NCI-H2227 treated with DMSO at 0.1 percent for 48 hours (cell line): ENCODE results near the gene HHAT.

Source experiments
- DNase-seq: peaks from one replicate; lab custom pipeline; 2025; lab: John Stamatoyannopoulos, UW

HHAT gene

GRCh38 chr1:210359255-210359654 lies 30.6 kb downstream of the HHAT start:
- no peak for DNase-seq

GRCh38 chr1:210360852-210361477 lies 32.3 kb downstream of the HHAT start:
- peak; percentile 59 for DNase-seq

DNA sequence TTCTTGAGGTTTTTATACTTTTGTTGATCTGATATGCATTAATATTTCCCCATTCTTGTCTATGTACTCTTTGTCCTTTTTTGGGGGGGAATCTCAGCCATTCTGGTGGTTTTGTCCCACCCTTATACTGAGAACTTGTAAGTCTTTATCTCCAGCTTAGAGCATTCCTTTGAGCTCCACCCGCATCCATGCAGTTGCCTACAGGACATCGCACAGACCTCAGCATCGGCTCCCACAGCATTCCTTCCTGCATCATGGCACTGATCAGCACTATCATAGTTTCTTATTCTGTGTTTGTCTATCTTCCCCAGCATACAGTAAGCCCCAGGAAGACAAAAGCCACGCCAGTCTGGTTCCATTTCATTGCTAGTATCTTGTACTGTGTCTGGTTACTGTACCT lies 33.0 kb downstream of the HHAT start:
- DNase-seq: no peak

DNA sequence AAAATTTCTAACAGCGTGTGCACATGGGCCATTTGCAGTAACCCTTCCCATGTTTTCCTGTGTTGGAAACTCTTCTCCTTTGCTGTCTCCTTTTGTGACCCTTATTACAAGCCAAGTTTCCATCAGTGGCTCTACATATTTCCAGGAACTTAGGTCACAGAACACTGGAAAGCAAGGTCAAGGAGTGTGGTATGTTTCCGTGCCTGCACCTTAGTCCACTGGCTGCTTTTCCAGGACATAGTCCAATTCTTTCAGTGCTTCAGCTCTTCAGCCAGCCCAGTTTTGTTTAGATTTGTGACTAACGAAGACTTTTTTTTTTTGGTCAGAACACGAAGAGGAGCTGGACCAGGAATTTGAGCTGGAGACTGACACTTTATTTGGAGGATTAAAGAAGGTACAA lies 33.8 kb downstream of the HHAT start:
- DNase-seq: no peak

DNA sequence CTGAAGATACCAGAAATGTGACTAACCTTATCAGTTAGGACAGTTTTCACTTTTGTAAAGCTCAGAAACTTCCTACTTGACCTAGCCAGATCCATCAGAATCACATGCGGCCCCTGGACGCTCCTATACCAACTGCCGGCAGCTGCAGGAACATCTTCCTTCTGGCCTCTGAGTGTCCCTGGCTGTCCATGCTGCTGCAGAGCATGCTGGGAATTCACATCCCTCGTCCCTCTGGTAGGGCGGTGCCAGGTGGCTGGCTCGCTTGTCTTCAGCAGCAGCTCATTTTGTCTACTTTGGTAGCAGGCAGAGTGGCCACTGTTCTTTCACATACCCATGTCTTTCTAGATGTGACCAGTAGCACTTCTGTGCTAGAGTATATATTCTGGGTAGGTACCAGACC lies 34.4 kb downstream of the HHAT start:
- DNase-seq: no peak

- no peak for DNase-seq
Measured at GRCh38 chr1:210364479-210364878, 35.8 kb downstream of the HHAT start.

DNA sequence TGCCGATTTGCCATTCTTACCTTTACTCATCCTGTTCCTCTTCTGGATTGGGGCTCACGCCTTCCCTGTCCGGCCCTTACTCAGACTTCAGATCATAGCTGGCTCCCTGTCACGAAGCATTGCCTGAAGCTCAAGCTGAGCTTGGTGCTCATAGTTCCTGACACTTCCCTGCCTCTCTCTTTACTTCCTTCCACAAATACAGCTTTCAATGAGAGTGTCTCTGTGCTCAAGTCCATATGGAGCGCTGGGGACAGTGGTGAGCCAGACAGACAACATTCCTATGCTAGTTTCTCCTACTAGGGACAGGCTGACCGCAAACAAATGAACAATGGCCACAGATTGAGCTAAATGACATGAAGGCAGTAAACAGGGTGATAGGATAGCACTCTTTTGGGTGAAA lies 38.1 kb downstream of the HHAT start:
- no peak for DNase-seq

- DNase-seq: no peak
Measured at GRCh38 chr1:210367566-210367965, 38.9 kb downstream of the HHAT start.

DNA sequence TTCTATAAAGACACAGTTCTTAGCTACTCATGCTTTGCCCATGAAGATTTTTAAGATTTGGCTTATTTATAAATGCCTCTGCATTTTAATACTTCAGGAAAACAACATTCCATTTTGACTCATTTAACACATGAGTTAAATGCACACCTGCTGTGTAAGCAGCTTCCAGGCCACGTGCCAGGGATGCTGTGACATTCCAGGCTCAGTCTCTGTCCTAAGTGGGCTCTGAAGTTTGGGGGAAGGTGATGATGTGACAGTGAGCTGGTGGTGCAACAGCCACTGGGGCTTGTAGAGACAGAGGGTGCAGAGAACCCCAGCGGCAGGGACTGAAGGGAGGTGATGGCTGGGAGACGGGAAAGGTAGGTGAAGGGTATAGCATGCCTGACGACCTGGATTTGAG lies 40.7 kb downstream of the HHAT start:
- no peak for DNase-seq

DNA sequence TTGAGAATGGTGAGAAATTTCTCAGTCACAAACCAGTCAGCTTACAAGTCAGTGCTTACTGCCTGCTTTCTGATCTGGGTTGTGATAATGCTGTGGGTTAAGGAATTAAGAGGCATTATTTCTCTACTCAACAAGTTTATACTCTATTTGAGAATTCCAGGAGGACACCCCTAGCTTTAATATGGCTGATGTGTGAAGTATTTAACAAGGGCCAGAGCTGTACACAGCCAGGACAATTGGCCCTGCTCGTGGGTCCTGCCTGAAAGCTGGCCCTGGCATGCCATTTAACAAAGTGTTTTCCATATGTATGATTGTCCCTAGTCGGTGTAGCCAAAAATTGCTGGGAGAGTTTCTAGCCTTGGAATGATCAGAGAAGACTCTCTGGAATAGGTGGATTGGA lies 43.2 kb downstream of the HHAT start:
- no peak for DNase-seq

DNA sequence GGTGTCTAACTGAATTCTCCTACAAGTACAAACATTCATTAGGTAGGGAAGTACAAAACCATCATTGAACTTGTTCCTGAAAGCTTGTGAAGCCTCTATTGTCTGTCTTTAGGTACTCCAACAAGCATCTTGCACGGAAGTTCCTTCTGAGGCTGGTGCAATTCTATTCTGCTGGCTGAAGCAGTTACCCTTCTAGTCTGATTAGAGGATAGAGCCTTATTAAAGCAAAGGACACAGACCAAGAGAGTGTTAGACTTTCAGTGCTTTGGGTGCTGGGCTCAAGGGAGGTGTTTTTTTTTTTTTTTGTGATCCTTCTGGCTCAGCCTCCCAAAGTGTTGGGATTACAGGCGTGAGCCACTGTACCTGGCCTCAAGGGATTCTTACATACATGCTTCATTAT lies 43.8 kb downstream of the HHAT start:
- no peak for DNase-seq

DNA sequence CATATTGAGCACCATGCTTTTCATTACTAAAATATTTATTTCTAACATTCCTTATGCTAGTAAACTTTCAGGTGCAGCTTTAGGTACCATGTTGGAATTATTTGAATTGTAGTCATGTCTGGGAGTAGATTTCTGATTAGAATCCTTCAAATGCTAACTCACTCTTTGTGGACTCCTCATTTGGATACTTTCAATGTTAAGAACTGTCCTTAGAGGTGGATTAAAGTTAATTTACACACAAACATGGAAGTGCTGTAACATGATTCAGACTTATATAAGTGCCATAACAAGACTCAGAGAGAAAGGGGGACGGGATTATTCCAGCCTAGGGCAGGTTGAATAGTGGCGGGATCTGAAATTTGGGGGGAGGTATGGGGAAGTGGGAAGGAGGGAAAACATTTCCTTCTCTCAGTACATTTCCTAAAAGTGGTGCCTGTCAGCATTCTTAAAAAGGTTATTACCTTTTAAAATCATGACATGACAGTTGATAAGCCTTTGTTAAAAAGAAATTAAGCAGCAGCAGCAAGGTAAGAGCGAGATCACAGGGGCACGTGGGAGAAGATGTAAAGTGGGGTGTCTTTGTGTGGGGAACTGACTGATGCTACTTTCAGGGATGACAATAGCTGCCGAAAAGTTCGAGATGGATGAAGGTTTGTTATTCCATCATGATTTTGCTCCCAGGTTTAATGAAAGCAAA lies 44.4 kb downstream of the HHAT start:
- DNase-seq: no peak

- no peak for DNase-seq
Measured at GRCh38 chr1:210373628-210373877, 44.9 kb downstream of the HHAT start.

- no peak for DNase-seq
Measured at GRCh38 chr1:210373878-210374599, 45.3 kb downstream of the HHAT start.

GRCh38 chr1:210374600-210374953 lies 45.9 kb downstream of the HHAT start:
- DNase-seq: no peak

GRCh38 chr1:210376836-210377372 lies 48.2 kb downstream of the HHAT start:
- no peak for DNase-seq

GRCh38 chr1:210377731-210378333 lies 49.1 kb downstream of the HHAT start:
- DNase-seq: peak; percentile 17

DNA sequence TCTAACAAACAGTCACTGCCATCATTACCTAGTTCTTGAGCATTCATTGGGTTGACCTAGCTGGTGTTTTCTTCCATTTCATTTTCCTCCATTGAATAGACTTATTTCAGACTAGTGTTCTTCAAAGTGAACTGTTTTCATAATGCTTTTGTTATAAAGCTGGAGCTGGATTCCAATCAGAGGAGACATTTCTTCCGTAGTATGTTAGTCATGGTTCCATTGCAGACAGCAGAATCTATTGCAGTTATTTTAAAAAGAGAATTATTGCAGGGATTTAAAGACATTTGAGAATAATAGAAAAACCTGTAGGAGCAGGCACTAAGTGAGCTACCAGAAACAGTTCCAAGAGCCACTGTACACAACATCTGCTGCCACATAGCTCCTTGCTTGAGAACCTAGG lies 50.0 kb downstream of the HHAT start:
- no peak for DNase-seq

- no peak for DNase-seq
Measured at GRCh38 chr1:210381934-210382333, 53.2 kb downstream of the HHAT start.

DNA sequence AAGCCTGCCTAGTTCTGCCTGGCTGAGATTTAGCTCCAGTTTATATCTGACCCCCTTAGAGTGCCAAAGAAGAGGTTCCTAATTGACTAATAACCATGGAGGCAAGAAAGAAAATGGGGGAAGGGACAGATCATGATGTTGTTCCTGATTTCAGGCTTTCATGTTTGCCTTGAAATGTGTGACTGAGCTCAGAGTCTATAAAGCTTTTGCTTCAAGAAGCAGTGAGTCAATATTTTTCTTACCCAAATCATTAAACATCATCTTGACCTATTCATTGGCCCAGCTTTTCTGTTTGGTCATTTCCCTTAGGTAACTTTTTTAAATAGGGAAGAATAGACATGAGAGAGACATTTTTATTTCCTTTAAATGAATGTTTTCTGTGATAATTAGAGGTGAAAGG lies 55.9 kb downstream of the HHAT start:
- no peak for DNase-seq

DNA sequence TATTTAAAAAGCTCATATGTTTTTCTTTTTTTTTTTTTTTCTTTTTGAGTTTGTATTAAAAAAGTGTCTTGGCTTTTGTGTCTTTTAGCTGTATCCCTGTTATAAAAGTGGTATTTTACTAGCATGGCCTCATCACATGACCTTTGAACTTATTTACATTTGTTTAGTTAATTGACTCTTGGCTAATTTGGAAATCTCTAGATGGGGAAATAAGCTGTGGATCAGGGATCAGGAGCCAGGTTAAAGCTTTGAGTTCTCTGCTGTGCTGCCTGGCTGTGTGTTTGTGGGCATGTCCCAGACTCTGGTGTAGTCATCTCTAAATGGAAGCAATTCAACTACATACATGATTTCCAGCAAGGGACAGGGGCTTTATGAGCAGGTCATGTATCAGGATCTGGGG lies 56.5 kb downstream of the HHAT start:
- no peak for DNase-seq

- DNase-seq: no peak
Measured at GRCh38 chr1:210394281-210394821, 65.6 kb downstream of the HHAT start.

DNA sequence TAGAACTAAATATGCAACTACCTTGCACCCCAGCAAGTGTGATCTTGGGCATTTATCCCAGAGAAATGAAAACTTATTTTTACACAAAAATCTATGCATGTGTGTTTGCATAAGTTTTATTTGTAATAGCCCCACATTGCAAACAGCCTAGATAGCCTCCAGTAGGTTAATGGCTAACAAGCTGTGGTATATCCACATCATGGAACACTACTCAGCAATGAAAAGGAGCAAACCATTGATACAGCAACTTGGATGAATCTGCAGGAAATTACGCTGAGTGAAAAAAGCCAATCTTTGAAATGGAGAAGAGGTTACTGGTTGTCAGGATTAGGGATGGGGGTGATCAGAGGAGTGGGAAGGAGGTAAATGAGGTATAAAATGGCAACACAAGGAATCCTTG lies 67.8 kb downstream of the HHAT start:
- no peak for DNase-seq
